Measurements from ENCODE around the gene HDAC1. TPM values are rescaled to one million over a fixed set of nuclear protein-coding genes. Genes with fewer than 3 reads are reported as not detected.

HDAC1 gene
- total and polyA plus RNA-seq, 2 experiments from 2014 or later: 76.9 to 96.8 TPM

DNA sequence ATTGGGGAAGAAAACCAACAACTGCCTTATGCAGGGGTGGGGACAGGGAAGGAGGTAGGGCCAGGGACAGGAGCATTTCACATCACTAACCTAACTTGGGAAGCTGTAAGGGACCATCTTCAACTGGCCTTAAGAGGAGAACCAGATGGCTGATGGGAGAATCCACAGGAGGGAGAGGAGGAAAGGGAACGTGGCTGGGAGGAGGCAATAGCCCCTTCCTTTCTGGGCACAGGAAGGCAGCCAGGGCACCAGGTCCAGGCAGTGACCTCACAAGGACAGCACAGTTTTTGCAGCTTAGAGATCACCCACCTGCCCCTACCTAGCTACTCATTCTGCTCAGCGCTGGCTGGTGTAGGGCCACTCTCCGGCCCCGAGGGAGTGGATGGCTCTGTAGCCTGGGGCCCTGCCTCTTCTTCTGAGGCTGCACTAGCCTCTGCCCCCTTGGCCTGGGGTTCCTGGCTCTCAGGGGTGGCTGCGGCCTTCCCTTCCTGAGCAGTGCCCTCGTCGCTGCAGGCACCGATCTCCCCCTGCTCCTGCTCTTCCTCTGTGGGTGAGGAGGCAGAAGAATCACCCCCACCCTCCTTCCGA lies 42.5 kb downstream of the HDAC1 start:
- peak in 1 of 2 donors; percentile 18 for DNase-seq (ENCODE audit: low read depth in 1 of 2, low spot score in 1 of 2)
- no peaks in the 10 kb centered on the region for H3K9me3 ChIP-seq (ENCODE audit: low read depth)
- H3K27me3 ChIP-seq: no peaks in the 10 kb centered on the region
- peaks cover 7% of the 10 kb centered on the region for H3K4me1 ChIP-seq (ENCODE audit: low read depth)
- H3K27ac ChIP-seq: no peak overlapping the region
- TF ChIP-seq, protein P1, sequence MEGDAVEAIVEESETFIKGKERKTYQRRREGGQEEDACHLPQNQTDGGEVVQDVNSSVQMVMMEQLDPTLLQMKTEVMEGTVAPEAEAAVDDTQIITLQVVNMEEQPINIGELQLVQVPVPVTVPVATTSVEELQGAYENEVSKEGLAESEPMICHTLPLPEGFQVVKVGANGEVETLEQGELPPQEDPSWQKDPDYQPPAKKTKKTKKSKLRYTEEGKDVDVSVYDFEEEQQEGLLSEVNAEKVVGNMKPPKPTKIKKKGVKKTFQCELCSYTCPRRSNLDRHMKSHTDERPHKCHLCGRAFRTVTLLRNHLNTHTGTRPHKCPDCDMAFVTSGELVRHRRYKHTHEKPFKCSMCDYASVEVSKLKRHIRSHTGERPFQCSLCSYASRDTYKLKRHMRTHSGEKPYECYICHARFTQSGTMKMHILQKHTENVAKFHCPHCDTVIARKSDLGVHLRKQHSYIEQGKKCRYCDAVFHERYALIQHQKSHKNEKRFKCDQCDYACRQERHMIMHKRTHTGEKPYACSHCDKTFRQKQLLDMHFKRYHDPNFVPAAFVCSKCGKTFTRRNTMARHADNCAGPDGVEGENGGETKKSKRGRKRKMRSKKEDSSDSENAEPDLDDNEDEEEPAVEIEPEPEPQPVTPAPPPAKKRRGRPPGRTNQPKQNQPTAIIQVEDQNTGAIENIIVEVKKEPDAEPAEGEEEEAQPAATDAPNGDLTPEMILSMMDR (IDR thresholded peaks at IDR 0.05; ENCODE audit: low read depth, low read length): no peak
- peaks cover 23% of the 10 kb centered on the region for H3K36me3 ChIP-seq
- H3K4me3 ChIP-seq: peak overlapping the region; percentile 100

GRCh38 chr1:32334864-32335534 lies 43.1 kb downstream of the HDAC1 start:
- DNase-seq (ENCODE audit: low read depth in 1 of 2, low spot score in 1 of 2): peak; percentile 60 to 70
- Histone ChIP-seq H3K9me3 (ENCODE audit: low read depth) (no peaks in the 10 kb centered on the region), H3K36me3 (peaks cover 21% of the 10 kb centered on the region), H3K4me1 (ENCODE audit: low read depth) (peaks cover 7% of the 10 kb centered on the region), H3K4me3 (peak overlapping the region; percentile 100), H3K27ac (peak overlapping the region; percentile 80), H3K27me3 (no peaks in the 10 kb centered on the region)
- TF ChIP-seq, protein P1 (IDR thresholded peaks at IDR 0.05; ENCODE audit: low read depth, low read length): peak; percentile 84

GRCh38 chr1:32335535-32335789 lies 43.6 kb downstream of the HDAC1 start:
- H3K9me3 ChIP-seq (ENCODE audit: low read depth): no peaks in the 10 kb centered on the region
- no peaks in the 10 kb centered on the region for H3K27me3 ChIP-seq
- peaks cover 7% of the 10 kb centered on the region for H3K4me1 ChIP-seq (ENCODE audit: low read depth)
- peak overlapping the region; percentile 80 for H3K27ac ChIP-seq
- TF ChIP-seq, protein P1 (IDR thresholded peaks at IDR 0.05; ENCODE audit: low read depth, low read length): no peak
- DNase-seq (ENCODE audit: low read depth in 1 of 2, low spot score in 1 of 2): no peak
- peaks cover 21% of the 10 kb centered on the region for H3K36me3 ChIP-seq
- H3K4me3 ChIP-seq: peak overlapping the region; percentile 100

GRCh38 chr1:32335790-32336590 lies 44.1 kb downstream of the HDAC1 start, which contains the start of gene MARCKSL1:
MARCKSL1 (minus strand) TSS chr1:32336233; CDS start chr1:32336033, 200 bp downstream.
- H3K4me3 ChIP-seq: peak within 1 kb of the TSS; percentile 100
- TF ChIP-seq, protein P1 (IDR thresholded peaks at IDR 0.05; ENCODE audit: low read depth, low read length): no peak
- peaks cover 19% of the 10 kb centered on the region for H3K36me3 ChIP-seq
- peak within 1 kb of the TSS; percentile 80 for H3K27ac ChIP-seq
- H3K27me3 ChIP-seq: no peaks in the 10 kb centered on the region
- peak; percentile 84 to 89 for DNase-seq (ENCODE audit: low read depth in 1 of 2, low spot score in 1 of 2)
- no peaks in the 10 kb centered on the region for H3K9me3 ChIP-seq (ENCODE audit: low read depth)
- peaks cover 7% of the 10 kb centered on the region for H3K4me1 ChIP-seq (ENCODE audit: low read depth)

DNA sequence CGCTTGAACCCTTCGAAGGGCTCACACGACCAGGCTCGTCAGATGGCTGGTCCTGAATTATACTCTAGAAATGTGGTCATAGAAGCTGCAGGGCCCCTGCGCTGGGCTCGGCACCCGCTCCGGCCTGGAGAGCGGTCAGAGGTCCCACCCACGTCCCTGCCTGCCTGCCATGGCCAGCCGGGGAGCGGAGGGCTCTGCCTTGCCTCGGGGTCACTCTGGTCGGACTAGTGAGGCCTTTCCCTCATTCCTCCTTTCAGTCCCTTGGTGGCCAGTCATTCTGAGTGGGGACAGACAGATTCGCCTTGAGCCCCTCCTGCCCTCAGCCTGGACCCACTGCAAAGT lies 44.7 kb downstream of the HDAC1 start:
- Histone ChIP-seq H3K4me1 (ENCODE audit: low read depth) (peaks cover 7% of the 10 kb centered on the region), H3K4me3 (peak overlapping the region; percentile 100)

More for the DNA sequence above, 44.7 kb downstream of the HDAC1 start:
- H3K36me3 ChIP-seq: peaks cover 13% of the 10 kb centered on the region
- TF ChIP-seq, protein P1 (IDR thresholded peaks at IDR 0.05; ENCODE audit: low read depth, low read length): no peak
- no peaks in the 10 kb centered on the region for H3K27me3 ChIP-seq
- H3K9me3 ChIP-seq (ENCODE audit: low read depth): no peaks in the 10 kb centered on the region
- H3K27ac ChIP-seq: no peak overlapping the region
- DNase-seq (ENCODE audit: low read depth in 1 of 2, low spot score in 1 of 2): no peak

Data from cardiac muscle cell (in vitro differentiated cells and primary cell).